ENCODE measurements around the gene NAP1L1.

GRCh38 chr12:76020731-76021672 is 63.5 kb downstream of the NAP1L1 start:
- TF ChIP-seq POLR2AphosphoS5 (IDR thresholded peaks at IDR 0.05) (peak in 1 of 2 donors; percentile 9), CTCF (IDR thresholded peaks at IDR 0.05) (no peak), POLR2A (IDR thresholded peaks at IDR 0.05; ENCODE audit: low read depth) (no peak)

All from esophagus muscularis mucosa (tissue), 3 donors.